NCI-H2227 (cell line): ENCODE measurements around the gene DOCK9.

Experiments
- DNase-seq: peaks from one replicate; lab custom pipeline; 2025; ENCODE audit not compliant: unreplicated experiment; lab: John Stamatoyannopoulos, UW

Gene DOCK9, protein sequence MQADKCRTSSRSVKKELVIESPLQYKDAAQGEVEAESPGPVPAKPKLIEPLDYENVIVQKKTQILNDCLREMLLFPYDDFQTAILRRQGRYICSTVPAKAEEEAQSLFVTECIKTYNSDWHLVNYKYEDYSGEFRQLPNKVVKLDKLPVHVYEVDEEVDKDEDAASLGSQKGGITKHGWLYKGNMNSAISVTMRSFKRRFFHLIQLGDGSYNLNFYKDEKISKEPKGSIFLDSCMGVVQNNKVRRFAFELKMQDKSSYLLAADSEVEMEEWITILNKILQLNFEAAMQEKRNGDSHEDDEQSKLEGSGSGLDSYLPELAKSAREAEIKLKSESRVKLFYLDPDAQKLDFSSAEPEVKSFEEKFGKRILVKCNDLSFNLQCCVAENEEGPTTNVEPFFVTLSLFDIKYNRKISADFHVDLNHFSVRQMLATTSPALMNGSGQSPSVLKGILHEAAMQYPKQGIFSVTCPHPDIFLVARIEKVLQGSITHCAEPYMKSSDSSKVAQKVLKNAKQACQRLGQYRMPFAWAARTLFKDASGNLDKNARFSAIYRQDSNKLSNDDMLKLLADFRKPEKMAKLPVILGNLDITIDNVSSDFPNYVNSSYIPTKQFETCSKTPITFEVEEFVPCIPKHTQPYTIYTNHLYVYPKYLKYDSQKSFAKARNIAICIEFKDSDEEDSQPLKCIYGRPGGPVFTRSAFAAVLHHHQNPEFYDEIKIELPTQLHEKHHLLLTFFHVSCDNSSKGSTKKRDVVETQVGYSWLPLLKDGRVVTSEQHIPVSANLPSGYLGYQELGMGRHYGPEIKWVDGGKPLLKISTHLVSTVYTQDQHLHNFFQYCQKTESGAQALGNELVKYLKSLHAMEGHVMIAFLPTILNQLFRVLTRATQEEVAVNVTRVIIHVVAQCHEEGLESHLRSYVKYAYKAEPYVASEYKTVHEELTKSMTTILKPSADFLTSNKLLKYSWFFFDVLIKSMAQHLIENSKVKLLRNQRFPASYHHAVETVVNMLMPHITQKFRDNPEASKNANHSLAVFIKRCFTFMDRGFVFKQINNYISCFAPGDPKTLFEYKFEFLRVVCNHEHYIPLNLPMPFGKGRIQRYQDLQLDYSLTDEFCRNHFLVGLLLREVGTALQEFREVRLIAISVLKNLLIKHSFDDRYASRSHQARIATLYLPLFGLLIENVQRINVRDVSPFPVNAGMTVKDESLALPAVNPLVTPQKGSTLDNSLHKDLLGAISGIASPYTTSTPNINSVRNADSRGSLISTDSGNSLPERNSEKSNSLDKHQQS (N-terminal part only)

DNA sequence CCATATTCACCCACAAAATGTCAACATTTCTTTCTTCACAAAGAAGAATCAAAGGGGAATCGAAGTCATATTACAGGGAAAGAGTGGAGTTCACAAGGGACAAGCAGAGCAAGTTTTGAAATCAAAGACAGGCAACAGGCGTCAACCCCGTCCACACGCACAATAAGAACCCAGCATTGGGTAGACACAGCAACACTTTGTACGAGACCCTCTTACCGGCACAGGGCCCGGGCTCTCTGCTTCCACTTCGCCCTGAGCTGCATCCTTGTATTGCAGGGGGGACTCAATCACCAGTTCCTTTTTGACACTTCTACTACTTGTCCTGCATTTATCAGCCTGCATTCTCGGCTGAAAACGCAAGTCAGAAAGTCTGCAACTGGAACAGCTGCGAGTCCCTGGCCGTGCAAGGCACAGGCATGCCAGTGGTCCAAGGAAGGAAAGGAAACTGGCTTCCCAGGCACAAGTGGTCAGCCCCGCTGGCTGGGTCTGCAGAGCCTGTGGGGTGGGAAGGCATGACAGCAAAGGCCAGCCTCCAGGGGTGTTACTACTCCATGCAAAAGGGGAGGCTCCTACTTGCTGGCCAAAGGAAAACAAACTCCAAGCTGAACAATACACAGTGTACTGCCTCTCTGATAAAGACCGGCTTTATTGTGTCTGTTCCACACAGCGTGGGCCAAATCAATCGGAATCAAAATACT, at the start of gene DOCK9:
DOCK9 (minus strand) TSS at position 497 of the 698 bp plus-strand sequence; CDS start at position 342, 155 bp downstream.
- peak; percentile 12 for DNase-seq

- DNase-seq: no peak
Observed at GRCh38 chr13:99027260-99027659, 49.4 kb upstream of the DOCK9 start.

- DNase-seq: no peak
Observed at GRCh38 chr13:99022941-99023340, 45.1 kb upstream of the DOCK9 start.

- no peak for DNase-seq
Observed at GRCh38 chr13:99018418-99019180, 40.7 kb upstream of the DOCK9 start.

- peak; percentile 3 for DNase-seq
Observed at GRCh38 chr13:99015606-99016490, 38.0 kb upstream of the DOCK9 start.

GRCh38 chr13:99014522-99014921, 36.7 kb upstream of the DOCK9 start:
- DNase-seq: no peak

DNA sequence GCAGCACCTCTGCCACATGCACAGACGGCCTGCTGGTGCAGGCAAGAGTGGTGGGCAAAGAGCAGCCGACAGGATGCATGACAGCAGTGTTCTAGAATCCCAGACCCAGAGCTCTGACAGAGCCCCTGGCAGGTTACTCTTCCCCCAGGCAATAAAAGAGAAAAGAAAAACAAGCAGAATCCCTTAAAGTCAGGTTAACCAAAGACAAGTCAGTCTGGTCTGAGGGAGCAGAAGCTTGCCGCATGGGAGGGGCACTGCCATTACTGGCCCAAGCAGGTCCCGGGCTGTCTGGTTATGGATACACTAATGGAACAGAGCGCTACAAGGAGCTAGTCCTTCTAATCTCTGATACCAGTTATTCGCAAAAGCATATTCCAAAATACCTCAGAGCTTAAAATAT, 36.1 kb upstream of the DOCK9 start:
- DNase-seq: no peak

DNA sequence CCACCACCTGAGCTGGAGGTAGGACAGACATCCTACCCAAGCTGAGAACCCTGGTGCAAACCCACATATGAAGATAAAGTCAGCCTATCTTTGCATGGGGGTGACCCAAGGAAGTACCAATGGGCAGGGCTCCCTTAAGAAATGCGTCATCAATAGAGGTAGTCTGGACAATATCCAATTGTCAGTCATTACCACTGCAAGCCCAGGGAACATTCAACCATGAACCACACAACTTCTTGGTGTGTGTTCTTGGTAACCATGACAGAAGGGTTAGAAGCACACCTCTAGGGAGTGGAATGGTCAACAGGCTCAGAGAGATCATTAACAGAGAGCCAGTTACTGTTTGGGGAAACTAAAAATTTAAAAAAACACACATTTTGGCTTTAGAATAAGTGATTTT, 34.7 kb upstream of the DOCK9 start:
- DNase-seq: no peak

GRCh38 chr13:99009987-99010551, 32.2 kb upstream of the DOCK9 start:
- no peak for DNase-seq

GRCh38 chr13:99008577-99008976, 30.7 kb upstream of the DOCK9 start:
- no peak for DNase-seq

DNA sequence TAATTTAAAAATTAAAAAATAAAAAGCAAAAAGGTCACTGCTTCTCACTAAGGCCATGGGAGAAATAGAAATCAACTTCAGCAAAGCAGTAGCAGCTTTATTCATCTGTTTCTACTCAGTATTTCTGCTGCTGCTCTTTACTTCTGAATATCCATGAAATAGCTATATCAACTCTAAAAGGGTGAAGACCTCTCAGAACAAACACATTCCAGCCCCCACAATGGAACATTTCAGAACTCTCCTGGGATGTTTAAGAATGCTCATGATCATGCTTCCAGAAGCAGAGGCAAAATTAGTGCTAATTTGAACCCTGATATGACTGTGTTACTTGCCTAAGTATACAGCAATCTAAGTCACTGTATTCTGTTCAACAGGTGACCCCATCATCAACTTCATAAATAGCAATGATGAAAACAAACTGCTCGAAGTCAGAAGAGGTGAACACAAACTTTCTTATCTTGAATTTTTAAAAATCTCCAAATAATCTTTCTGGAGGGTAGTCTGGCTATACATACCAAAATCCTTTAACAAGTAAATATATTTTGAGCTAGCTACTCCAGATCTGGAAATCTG, 29.6 kb upstream of the DOCK9 start:
- DNase-seq: no peak

DNA sequence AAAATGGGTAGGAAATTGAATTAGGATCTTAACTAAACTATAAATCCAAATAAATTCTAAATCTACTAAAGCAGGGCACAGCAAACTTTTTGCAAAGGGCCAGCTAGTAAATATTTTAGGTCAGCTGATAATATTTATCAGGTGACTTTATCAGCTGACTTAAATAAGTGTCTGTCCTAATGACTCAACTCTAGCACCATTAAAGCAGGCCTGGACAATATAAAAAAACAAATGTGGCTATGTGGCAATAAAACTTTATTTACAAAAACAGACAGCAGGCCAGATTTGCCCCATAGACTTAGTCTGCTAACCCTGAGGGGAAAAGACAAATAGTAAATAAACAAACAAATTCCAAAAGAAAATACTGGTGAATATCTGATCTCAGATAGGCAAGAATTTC, 27.7 kb upstream of the DOCK9 start:
- no peak for DNase-seq

- no peak for DNase-seq
Observed at GRCh38 chr13:99004978-99005377, 27.1 kb upstream of the DOCK9 start.

GRCh38 chr13:99003851-99004471, 26.1 kb upstream of the DOCK9 start:
- DNase-seq: no peak

DNA sequence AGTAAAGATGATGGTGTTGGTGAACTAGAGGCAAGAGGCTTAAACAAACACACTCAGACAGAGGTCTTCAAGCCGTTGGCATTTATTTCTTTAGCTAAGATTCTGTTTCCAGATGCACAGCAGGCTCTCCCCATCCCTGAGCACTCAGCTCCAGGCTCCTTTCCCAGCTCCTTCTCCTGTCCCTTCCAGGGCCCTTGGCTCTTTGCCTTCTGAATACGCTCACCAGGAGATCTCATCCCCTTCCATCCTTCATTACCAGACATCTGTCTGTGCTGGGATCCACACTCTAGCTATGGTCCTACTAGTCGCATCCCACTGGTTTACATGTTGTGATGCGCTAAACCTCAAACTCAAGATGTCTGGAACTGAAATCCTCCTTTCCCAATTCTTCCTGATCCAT, 25.3 kb upstream of the DOCK9 start:
- no peak for DNase-seq

- DNase-seq: no peak
Observed at GRCh38 chr13:99002172-99002710, 24.4 kb upstream of the DOCK9 start.

- DNase-seq: no peak
Observed at GRCh38 chr13:99000137-99000536, 22.3 kb upstream of the DOCK9 start.

- no peak for DNase-seq
Observed at GRCh38 chr13:98999639-98999952, 21.7 kb upstream of the DOCK9 start.
